ENCODE results near the gene KLHDC10.

Gene KLHDC10

DNA sequence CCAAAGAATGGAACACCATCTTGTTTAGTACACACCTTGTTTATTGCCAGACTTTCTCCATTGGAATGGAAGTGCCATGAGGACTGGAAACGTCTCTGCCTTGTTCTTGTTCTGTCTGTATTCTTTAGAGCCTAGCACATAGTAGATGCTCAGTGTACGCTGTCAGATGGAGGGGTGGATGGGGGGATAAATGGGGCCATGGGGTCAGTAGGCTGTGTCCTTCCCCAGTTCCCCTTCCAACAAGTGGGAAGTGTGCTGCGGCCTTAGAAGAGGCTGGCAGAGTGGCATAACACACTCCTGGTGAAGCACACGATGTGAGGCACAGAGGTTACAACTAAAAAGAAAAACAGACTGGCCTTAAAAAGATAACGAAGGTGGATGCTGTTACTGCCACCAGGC is 73.0 kb downstream of the KLHDC10 start:
- Histone ChIP-seq H4K20me1 (ENCODE audit: control insufficient read depth, insufficient read depth, low read depth, low read length) (no peaks in the 10 kb centered on the region), H3K4me2 (ENCODE audit: low read length) (no peak overlapping the region), H3K4me3 (ENCODE audit: low read length) (no peak overlapping the region), H3K4me1 (ENCODE audit: control insufficient read depth, low read length) (peaks cover 35% of the 10 kb centered on the region), H3K9me2 (replicated peaks; ENCODE audit: control insufficient read depth, low read length) (no peaks in the 10 kb centered on the region), H3K27me3 (ENCODE audit: control insufficient read depth, low read length) (peaks cover 24% of the 10 kb centered on the region), H3F3A (ENCODE audit: control insufficient read depth, insufficient read depth) (peaks cover 13% of the 10 kb centered on the region), H3K27ac (ENCODE audit: low read depth, low read length) (no peak overlapping the region), H3K36me3 (ENCODE audit: control insufficient read depth, low read length) (no peaks in the 10 kb centered on the region), H3K79me2 (ENCODE audit: control insufficient read depth, low read length) (no peaks in the 10 kb centered on the region), H3K9me3 (ENCODE audit: control insufficient read depth, insufficient read depth, low read length) (no peaks in the 10 kb centered on the region)
- TF ChIP-seq, protein P1, sequence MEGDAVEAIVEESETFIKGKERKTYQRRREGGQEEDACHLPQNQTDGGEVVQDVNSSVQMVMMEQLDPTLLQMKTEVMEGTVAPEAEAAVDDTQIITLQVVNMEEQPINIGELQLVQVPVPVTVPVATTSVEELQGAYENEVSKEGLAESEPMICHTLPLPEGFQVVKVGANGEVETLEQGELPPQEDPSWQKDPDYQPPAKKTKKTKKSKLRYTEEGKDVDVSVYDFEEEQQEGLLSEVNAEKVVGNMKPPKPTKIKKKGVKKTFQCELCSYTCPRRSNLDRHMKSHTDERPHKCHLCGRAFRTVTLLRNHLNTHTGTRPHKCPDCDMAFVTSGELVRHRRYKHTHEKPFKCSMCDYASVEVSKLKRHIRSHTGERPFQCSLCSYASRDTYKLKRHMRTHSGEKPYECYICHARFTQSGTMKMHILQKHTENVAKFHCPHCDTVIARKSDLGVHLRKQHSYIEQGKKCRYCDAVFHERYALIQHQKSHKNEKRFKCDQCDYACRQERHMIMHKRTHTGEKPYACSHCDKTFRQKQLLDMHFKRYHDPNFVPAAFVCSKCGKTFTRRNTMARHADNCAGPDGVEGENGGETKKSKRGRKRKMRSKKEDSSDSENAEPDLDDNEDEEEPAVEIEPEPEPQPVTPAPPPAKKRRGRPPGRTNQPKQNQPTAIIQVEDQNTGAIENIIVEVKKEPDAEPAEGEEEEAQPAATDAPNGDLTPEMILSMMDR (IDR thresholded peaks at IDR 0.05; ENCODE audit: low read depth, low read length, poor library complexity, severe bottlenecking): no peak
- TF ChIP-seq EZH2phosphoT487 (IDR thresholded peaks at IDR 0.05; ENCODE audit: borderline replicate concordance, low read length): no peak

DNA sequence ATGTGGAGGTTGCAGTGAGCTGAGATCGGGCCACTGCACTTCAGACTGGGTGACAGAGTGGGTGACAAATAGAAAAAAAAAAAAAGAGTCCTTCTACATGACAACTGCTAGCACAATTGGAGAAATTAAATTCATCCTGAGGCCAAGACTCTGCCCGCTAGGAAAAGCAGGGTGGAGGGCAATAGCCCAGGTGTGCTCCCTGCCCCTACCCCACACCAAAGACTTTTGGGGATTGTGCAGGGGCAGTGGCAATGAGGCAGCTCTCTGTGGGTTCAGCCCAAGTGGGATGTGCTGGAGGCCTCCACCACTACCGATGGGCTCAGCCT is 73.6 kb downstream of the KLHDC10 start:
- Histone ChIP-seq H3K4me3 (ENCODE audit: low read length) (no peak overlapping the region), H3K4me2 (ENCODE audit: low read length) (no peak overlapping the region), H3K4me1 (ENCODE audit: control insufficient read depth, low read length) (peaks cover 37% of the 10 kb centered on the region), H4K20me1 (ENCODE audit: control insufficient read depth, insufficient read depth, low read depth, low read length) (no peaks in the 10 kb centered on the region), H3K9me3 (ENCODE audit: control insufficient read depth, insufficient read depth, low read length) (no peaks in the 10 kb centered on the region), H3K27me3 (ENCODE audit: control insufficient read depth, low read length) (peaks cover 30% of the 10 kb centered on the region), H3K36me3 (ENCODE audit: control insufficient read depth, low read length) (no peaks in the 10 kb centered on the region), H3F3A (ENCODE audit: control insufficient read depth, insufficient read depth) (peaks cover 17% of the 10 kb centered on the region), H3K9me2 (replicated peaks; ENCODE audit: control insufficient read depth, low read length) (no peaks in the 10 kb centered on the region), H3K79me2 (ENCODE audit: control insufficient read depth, low read length) (no peaks in the 10 kb centered on the region), H3K27ac (ENCODE audit: low read depth, low read length) (no peak overlapping the region)
- TF ChIP-seq, protein P1 (IDR thresholded peaks at IDR 0.05; ENCODE audit: low read depth, low read length, poor library complexity, severe bottlenecking): no peak
- TF ChIP-seq EZH2phosphoT487 (IDR thresholded peaks at IDR 0.05; ENCODE audit: borderline replicate concordance, low read length): no peak

DNA sequence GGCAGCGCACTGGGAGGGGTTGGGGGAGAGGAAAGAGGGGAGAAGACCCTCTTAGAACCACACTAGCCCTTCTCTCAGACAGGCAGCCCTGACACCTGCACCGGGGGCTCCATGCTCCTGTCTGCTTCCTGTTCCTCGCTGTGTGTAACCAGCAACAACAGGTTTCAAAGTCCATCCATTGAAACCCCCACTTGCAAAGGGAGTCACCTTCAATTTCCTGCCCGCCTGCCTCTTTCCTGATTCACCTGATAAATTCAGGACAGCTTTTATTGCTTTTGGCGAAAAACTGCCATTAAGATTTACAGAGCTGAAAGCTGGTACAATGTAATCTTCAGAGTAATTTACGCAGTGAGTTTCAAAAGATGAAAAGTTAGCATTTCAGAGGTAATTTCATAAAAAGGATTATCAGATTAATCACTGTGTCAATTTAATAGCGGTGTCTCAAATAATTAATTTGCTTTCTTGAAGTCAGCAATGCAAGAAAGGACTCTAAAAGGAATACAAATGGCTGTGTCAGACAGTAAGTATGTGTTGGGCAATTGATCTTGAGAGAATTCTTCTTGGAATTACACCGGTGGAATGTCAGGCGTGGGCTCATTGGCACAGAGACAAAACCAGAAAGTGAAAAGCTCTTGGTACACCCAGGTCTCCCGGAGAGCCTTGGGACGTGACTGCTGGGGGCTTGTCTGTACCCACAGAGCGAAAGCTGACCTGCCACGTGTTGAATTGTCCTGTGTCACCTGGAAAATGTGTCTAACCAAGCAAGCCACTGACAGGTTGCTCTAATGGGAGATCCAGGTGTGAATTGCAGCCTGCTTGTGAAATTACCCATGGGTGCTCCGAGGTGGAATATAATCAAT is 74.2 kb downstream of the KLHDC10 start:
- no peak overlapping the region for H3K4me3 ChIP-seq (ENCODE audit: low read length)
- no peaks in the 10 kb centered on the region for H3K79me2 ChIP-seq (ENCODE audit: control insufficient read depth, low read length)
- peaks cover 35% of the 10 kb centered on the region for H3K27me3 ChIP-seq (ENCODE audit: control insufficient read depth, low read length)
- no peaks in the 10 kb centered on the region for H4K20me1 ChIP-seq (ENCODE audit: control insufficient read depth, insufficient read depth, low read depth, low read length)
- no peak overlapping the region for H3K4me2 ChIP-seq (ENCODE audit: low read length)
- H3K9me3 ChIP-seq (ENCODE audit: control insufficient read depth, insufficient read depth, low read length): no peaks in the 10 kb centered on the region
- H3K9me2 ChIP-seq (replicated peaks; ENCODE audit: control insufficient read depth, low read length): no peaks in the 10 kb centered on the region
- no peak overlapping the region for H3K27ac ChIP-seq (ENCODE audit: low read depth, low read length)
- peaks cover 21% of the 10 kb centered on the region for H3F3A ChIP-seq (ENCODE audit: control insufficient read depth, insufficient read depth)
- TF ChIP-seq EZH2phosphoT487 (IDR thresholded peaks at IDR 0.05; ENCODE audit: borderline replicate concordance, low read length): no peak
- TF ChIP-seq, protein P1 (IDR thresholded peaks at IDR 0.05; ENCODE audit: low read depth, low read length, poor library complexity, severe bottlenecking): no peak
- H3K4me1 ChIP-seq (ENCODE audit: control insufficient read depth, low read length): peaks cover 43% of the 10 kb centered on the region
- no peaks in the 10 kb centered on the region for H3K36me3 ChIP-seq (ENCODE audit: control insufficient read depth, low read length)
